ENCODE results near the gene C19orf67.

- TF ChIP-seq CTCF (IDR thresholded peaks at IDR 0.05 in 2 of 3, conservative IDR thresholded peaks at IDR 0.05 in 1 of 3; ENCODE audit: borderline replicate concordance in 1 of 3, insufficient read depth in 1 of 3, low read depth in 2 of 3, low read length in 2 of 3) (no peak), CEBPB (IDR thresholded peaks at IDR 0.05; ENCODE audit: low read depth) (no peak), MAX (IDR thresholded peaks at IDR 0.05) (no peak), YY1 (IDR thresholded peaks at IDR 0.05; ENCODE audit: extremely low read depth, insufficient replicate concordance, low read depth, low read length) (no peak), SIN3A (IDR thresholded peaks at IDR 0.05; ENCODE audit: low read depth) (no peak), EZH2 (IDR thresholded peaks at IDR 0.05) (no peak), ATF3 (IDR thresholded peaks at IDR 0.05) (no peak), EZH2phosphoT487 (IDR thresholded peaks at IDR 0.05; ENCODE audit: borderline replicate concordance) (no peak), JUND (IDR thresholded peaks at IDR 0.05) (no peak), POLR2AphosphoS5 (IDR thresholded peaks at IDR 0.05; ENCODE audit: low read depth, low read length) (no peak)
Measured at GRCh38 chr19:14116918-14117578, 31.5 kb upstream of the C19orf67 start.
